Naive thymus-derived CD8-positive, alpha-beta T cell (primary cell): ENCODE measurements around the gene NKX2-4. TPM values are rescaled to one million over a fixed set of nuclear protein-coding genes. Genes with fewer than 3 reads are reported as not detected.

Source experiments
- ATAC-seq, 2 donors: fragments of 150-1000 bp; cut with Tn5 transposase in 1 of 2; sonication (Bioruptor Pico), chemical (Tn5 transposase) in 1 of 2; 1 replicate in 1 of 2; 2 replicates in 1 of 2; pipeline ENCODE4 v1.10.0; 2021; ENCODE audit warnings: mild to moderate bottlenecking in 2 of 2, moderate library complexity in 2 of 2
- POLR2A ChIA-PET: fragments of 350-600 bp; sonication (Branson Sonifier 250); formaldehyde crosslinking; loops from one replicate; lab custom pipeline; 2021; ENCODE audit warnings: antibody characterized with exemption; lab: Charles Lee
- DNase-seq, 10 donors: peaks; one replicate each; pipeline versions ENCODE4 v3.0.0 to v3.0.0-alpha.2; 2020 to 2022
- H3K27ac Mint-ChIP-seq, 10 donors: one replicate each; pipeline ENCODE4 v1.8.0; 2020 to 2022; ENCODE audit warnings: mild to moderate bottlenecking in 10 of 10, mixed read lengths in 10 of 10, moderate library complexity in 4 of 10, inconsistent platforms in 1 of 10
- H3K27me3 Mint-ChIP-seq, 5 donors: one replicate each; pipeline ENCODE4 v1.8.0; 2021 to 2022; ENCODE audit warnings: mixed read lengths in 5 of 5
- H3K36me3 Mint-ChIP-seq, 3 donors: one replicate each; pipeline ENCODE4 v1.8.0; 2020 to 2022; ENCODE audit warnings: mixed read lengths in 3 of 3, mild to moderate bottlenecking in 2 of 3, inconsistent platforms in 1 of 3
- H3K4me1 Mint-ChIP-seq, 4 donors: one replicate each; pipeline ENCODE4 v1.8.0; 2021 to 2022; ENCODE audit warnings: mixed read lengths in 4 of 4
- H3K4me3 Mint-ChIP-seq, 10 donors: one replicate each; pipeline ENCODE4 v1.8.0; 2020 to 2022; ENCODE audit warnings: mild to moderate bottlenecking in 10 of 10, mixed read lengths in 10 of 10, moderate library complexity in 6 of 10, inconsistent platforms in 1 of 10
- H3K9me3 Mint-ChIP-seq, 9 donors: one replicate each; pipeline ENCODE4 v1.8.0; 2020 to 2022; ENCODE audit warnings: mixed read lengths in 9 of 9, mild to moderate bottlenecking in 3 of 9, inconsistent platforms in 1 of 9, moderate library complexity in 1 of 9
- polyA plus RNA-seq, 3 donors: library from polyadenylated mRNA; unstranded; fragments of 300-500 nt; fragmentation: Illumina TruSeq; gene quantifications; one replicate each; pipeline ENCODE4 v1.2.3, GENCODE V29; 2021
- total RNA-seq, 8 experiments: library from RNA in 2 of 8; stranded (reverse) in 2 of 8; gene quantifications; one replicate each; pipeline ENCODE4 v1.2.3 and lab custom pipeline; 2021 to 2026

NKX2-4 gene
- total and polyA plus RNA-seq, 5 experiments from 2014 or later = not detected

- Mint-ChIP-seq H3K27ac (peak overlapping the region in 2 of 10 donors; percentile 3 to 45), H3K27me3 (peaks cover 23 to 46% (median 36%) of the 10 kb centered on the region in 5 donors), H3K36me3 (peaks cover 12 to 39% (median 20%) of the 10 kb centered on the region in 3 donors), H3K9me3 (peaks cover 0 to 19% (median 4%) of the 10 kb centered on the region in 9 donors), H3K4me3 (peak overlapping the region in 5 of 10 donors; percentile 10 to 60 (median 40)), H3K4me1 (peaks cover 12 to 27% (median 23%) of the 10 kb centered on the region in 4 donors)
- ATAC-seq (no peak), DNase-seq (no peak)
- POLR2A ChIA-PET = interaction anchor here (0.5 kb wide), 1 partner anchor 825 kb away, joined by 3 read pairs; no protein-coding TSS in a partner anchor
These were observed 5.4 kb downstream of the NKX2-4 start for GRCh38 chr20:21391972-21392352.

DNA sequence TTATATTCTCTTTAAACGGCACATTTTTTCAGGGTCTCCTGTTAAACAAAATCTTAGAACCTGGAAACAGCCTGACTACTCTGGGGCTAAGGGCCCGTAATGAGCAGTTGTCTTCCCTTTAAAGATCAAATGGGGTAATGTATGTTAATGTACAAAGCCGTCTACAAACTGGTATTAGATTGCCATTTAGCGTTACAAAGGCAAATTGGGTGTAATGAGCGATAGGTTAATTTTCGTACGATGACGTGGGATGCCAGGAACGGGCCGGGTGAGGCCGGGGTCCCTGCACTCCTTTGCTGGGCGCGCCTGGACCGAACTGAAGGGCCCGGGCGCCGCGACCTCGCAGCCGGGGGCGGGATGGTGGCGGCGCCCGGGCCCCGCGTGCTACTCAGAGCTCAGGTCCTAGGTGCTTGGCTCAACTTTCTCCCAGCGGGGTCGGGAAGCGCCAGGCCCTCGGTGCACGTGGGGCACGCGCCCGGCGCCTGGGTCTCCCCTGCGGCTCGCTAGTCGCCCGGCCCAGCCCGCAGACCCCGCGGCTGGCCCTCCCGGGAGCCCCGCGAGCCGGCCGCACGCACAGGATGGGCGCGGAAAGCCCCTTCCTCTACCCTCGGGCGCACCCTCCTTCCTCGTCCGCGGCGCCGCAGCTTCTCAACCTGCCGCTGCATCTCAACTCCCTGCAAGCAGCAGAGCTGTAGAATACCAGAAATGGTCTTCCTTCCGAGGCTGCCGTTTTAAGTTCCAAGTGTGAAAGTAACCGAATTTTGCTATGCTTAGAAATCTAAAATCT, 5.9 kb downstream of the NKX2-4 start:
- no peak for ATAC-seq
- Mint-ChIP-seq H3K36me3 (peaks cover 18 to 45% (median 20%) of the 10 kb centered on the region in 3 donors), H3K27ac (peak overlapping the region in 1 of 10 donors; percentile 3), H3K27me3 (peaks cover 23 to 46% (median 36%) of the 10 kb centered on the region in 5 donors), H3K4me1 (peaks cover 12 to 27% (median 23%) of the 10 kb centered on the region in 4 donors), H3K9me3 (peaks cover 0 to 19% (median 4%) of the 10 kb centered on the region in 9 donors), H3K4me3 (peak overlapping the region in 4 of 10 donors; percentile 10 to 60 (median 42))
- DNase-seq = peak in 1 of 10 donors; percentile 10
- POLR2A ChIA-PET = interaction anchor here (0.5 kb wide), 1 partner anchor 824 kb away, joined by 3 read pairs; no protein-coding TSS in a partner anchor

DNA sequence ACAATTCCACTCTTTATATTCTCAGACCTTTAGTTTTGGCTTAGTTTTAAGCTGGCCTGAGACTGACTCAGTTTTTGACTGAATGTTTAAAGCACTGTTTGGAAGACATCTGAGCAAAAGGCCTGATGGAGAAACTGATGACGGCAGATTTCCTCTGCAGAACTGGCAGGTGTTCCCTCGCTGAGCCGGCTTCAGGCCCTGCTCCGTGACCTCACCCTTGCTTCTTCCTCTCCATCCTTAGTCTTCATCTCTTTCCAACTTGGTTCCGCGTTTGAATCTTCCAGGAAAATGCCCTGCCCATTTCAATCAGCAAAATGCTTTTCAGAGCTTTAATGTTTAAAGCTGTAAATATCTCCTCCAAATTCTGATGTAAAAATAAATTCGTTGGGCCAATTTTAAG, 6.6 kb downstream of the NKX2-4 start:
- POLR2A ChIA-PET = no interaction called here
- DNase-seq (no peak), ATAC-seq (no peak)
- Mint-ChIP-seq H3K4me1 (peaks cover 12 to 27% (median 23%) of the 10 kb centered on the region in 4 donors), H3K27ac (no peak overlapping the region), H3K9me3 (peaks cover 0 to 19% (median 4%) of the 10 kb centered on the region in 9 donors), H3K4me3 (no peak overlapping the region), H3K36me3 (peaks cover 20 to 51% (median 23%) of the 10 kb centered on the region in 3 donors), H3K27me3 (peaks cover 20 to 46% (median 36%) of the 10 kb centered on the region in 5 donors)

DNA sequence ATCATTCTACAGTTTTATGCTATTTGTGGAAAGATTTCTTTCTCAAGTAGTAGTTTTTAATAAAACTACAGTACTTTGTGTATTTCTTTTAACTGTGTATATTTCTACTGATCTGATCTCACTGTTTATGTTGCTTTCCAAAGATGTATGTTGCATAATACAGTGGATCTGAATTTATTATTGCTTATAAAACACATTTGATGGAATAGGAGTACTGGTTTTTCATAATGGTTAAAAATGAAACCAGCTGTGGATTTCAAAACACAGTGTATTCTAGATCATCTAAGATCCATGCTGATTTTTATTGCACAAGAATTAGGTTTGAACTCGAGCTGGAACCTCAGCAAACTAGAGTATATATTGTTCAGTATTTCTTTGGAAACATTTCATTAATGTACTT, 8.0 kb downstream of the NKX2-4 start:
- no peak for DNase-seq
- Mint-ChIP-seq H3K4me3 (no peak overlapping the region), H3K27me3 (peaks cover 14 to 35% (median 27%) of the 10 kb centered on the region in 5 donors), H3K4me1 (peaks cover 9 to 19% (median 15%) of the 10 kb centered on the region in 4 donors), H3K9me3 (peaks cover 0 to 12% (median 0%) of the 10 kb centered on the region in 9 donors), H3K27ac (no peak overlapping the region), H3K36me3 (peaks cover 15 to 53% (median 25%) of the 10 kb centered on the region in 3 donors)
- POLR2A ChIA-PET = no interaction called here
- no peak for ATAC-seq

GRCh38 chr20:21388566-21388965, 8.8 kb downstream of the NKX2-4 start:
- Mint-ChIP-seq H3K4me3 (no peak overlapping the region), H3K27ac (no peak overlapping the region), H3K27me3 (peaks cover 14 to 27% (median 19%) of the 10 kb centered on the region in 5 donors), H3K9me3 (peaks cover 0 to 12% (median 0%) of the 10 kb centered on the region in 9 donors), H3K36me3 (peaks cover 19 to 61% (median 30%) of the 10 kb centered on the region in 3 donors), H3K4me1 (peaks cover 9 to 19% (median 15%) of the 10 kb centered on the region in 4 donors)
- DNase-seq (no peak), ATAC-seq (no peak)
- POLR2A ChIA-PET = no interaction called here

DNA sequence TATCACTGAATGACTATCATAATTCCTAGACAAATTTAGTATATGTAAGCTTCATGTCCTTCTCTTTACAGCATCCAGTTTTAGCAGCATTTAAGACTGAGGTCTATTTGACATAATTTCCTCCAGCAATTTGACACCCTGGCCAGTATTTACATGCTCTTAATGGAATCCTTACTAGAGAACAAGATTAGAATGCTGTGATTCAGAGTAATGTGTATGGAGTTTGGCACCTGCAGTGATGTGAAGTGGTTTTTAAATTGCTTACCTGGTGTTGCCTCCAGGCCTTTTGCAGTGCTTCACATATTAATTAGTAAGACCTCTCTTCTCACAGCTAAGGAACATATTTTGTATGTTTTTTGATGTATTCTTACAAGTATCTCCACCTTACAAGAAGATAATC, 9.8 kb downstream of the NKX2-4 start:
- Mint-ChIP-seq H3K4me1 (peaks cover 5 to 12% (median 9%) of the 10 kb centered on the region in 4 donors), H3K4me3 (no peak overlapping the region), H3K27me3 (peaks cover 6 to 17% (median 9%) of the 10 kb centered on the region in 5 donors), H3K27ac (peak overlapping the region in 2 of 10 donors; percentile 53 to 66), H3K9me3 (peaks cover 0 to 5% (median 0%) of the 10 kb centered on the region in 9 donors), H3K36me3 (peaks cover 18 to 69% (median 36%) of the 10 kb centered on the region in 3 donors)
- ATAC-seq (no peak), DNase-seq (no peak)
- POLR2A ChIA-PET = no interaction called here

DNA sequence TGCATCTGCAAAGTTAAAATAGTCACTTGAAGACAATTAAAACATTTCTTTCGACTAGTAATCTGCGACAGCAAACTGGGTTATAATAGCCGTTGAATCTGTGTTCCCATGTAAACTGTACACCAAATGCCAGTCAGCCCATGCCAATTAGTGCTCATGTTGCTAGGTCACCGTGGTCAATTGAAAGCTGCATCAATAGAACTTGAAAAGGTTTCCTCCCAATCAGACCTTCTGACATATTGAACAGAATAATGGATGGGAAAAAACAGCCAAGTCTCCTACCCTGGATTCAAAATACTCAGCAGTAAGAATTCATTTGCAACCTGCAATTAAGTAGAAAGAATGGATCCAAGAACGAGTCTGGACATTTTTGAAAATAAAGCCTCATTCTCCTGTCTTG, 11.2 kb downstream of the NKX2-4 start:
- ATAC-seq = no peak
- no peak for DNase-seq
- H3K9me3 Mint-ChIP-seq = no peaks in the 10 kb centered on the region
- peaks cover 16 to 78% (median 38%) of the 10 kb centered on the region in 3 donors for H3K36me3 Mint-ChIP-seq
- H3K27me3 Mint-ChIP-seq = peaks cover 0 to 7% (median 0%) of the 10 kb centered on the region in 5 donors
- peaks cover 0 to under 1% (median under 1%) of the 10 kb centered on the region in 4 donors for H3K4me1 Mint-ChIP-seq
- H3K27ac Mint-ChIP-seq = no peak overlapping the region
- POLR2A ChIA-PET = no interaction called here
- no peak overlapping the region for H3K4me3 Mint-ChIP-seq

DNA sequence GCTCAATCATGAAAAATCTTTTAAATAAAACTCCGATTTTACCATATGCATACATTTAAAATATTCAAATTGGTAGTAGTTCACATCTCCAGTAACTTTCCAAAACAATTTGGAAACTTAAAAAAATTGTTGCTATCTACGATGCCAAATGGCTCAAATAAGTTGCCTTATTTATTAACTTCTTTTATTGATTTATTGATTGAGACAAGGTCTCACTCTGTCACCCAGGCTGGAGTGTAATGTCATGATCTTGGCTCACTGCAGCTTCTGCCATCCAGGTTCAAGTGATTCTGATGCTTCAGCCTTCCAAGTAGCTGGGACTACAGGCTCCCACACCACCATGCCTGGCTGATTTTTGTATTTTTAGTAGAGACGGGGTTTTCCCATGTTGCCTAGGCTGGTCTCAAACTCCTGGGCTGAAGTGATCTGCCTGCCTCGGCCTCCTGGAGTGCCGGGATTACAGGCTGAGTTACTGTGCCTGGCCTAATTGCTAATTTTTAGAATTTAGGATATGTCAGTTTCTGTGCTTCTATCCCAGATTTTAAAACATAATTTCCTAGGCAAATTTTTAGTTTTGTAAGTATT, 12.9 kb downstream of the NKX2-4 start:
- H3K9me3 Mint-ChIP-seq = no peaks in the 10 kb centered on the region
- no peak overlapping the region for H3K27ac Mint-ChIP-seq
- DNase-seq (no peak), ATAC-seq (no peak)
- H3K36me3 Mint-ChIP-seq = peaks cover 16 to 88% (median 39%) of the 10 kb centered on the region in 3 donors
- H3K4me1 Mint-ChIP-seq = no peaks in the 10 kb centered on the region
- H3K4me3 Mint-ChIP-seq = no peak overlapping the region
- POLR2A ChIA-PET = no interaction called here
- no peaks in the 10 kb centered on the region for H3K27me3 Mint-ChIP-seq

DNA sequence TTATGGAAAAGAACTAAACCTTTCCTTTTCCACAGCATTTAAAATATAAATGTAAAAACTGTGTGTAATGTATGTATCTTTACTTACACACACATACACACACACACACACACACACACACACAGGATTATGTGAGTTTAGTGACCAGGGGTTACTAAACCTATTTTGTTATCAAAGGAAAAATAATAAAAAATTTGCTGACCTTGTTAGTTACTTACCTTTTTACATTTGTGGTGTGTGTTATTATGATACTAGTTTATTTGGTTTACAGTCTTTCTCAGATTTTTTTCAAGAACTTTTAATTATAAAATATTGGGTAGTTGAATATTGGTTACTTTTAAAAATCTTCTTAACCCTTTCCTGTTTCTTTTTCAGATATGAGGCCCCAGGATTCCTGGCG, 15.7 kb downstream of the NKX2-4 start:
- POLR2A ChIA-PET = no interaction called here
- Mint-ChIP-seq H3K36me3 (peaks cover 16 to 91% (median 36%) of the 10 kb centered on the region in 3 donors), H3K4me1 (peaks cover 0 to 4% (median 2%) of the 10 kb centered on the region in 4 donors), H3K27me3 (no peaks in the 10 kb centered on the region), H3K9me3 (no peaks in the 10 kb centered on the region), H3K27ac (no peak overlapping the region), H3K4me3 (no peak overlapping the region)
- no peak for ATAC-seq
- no peak for DNase-seq

GRCh38 chr20:21380711-21381110, 16.6 kb downstream of the NKX2-4 start:
- Mint-ChIP-seq H3K27ac (no peak overlapping the region), H3K36me3 (peaks cover 16 to 87% (median 31%) of the 10 kb centered on the region in 3 donors), H3K4me3 (no peak overlapping the region), H3K27me3 (no peaks in the 10 kb centered on the region), H3K9me3 (no peaks in the 10 kb centered on the region), H3K4me1 (peaks cover 0 to 8% (median 5%) of the 10 kb centered on the region in 4 donors)
- ATAC-seq (no peak), DNase-seq (no peak)
- POLR2A ChIA-PET = no interaction called here

- peaks cover 9 to 85% (median 29%) of the 10 kb centered on the region in 3 donors for H3K36me3 Mint-ChIP-seq
- H3K27me3 Mint-ChIP-seq = no peaks in the 10 kb centered on the region
- POLR2A ChIA-PET = no interaction called here
- H3K4me3 Mint-ChIP-seq = no peak overlapping the region
- peaks cover 7 to 16% (median 11%) of the 10 kb centered on the region in 4 donors for H3K4me1 Mint-ChIP-seq
- DNase-seq (no peak), ATAC-seq (no peak)
- no peaks in the 10 kb centered on the region for H3K9me3 Mint-ChIP-seq
- peak overlapping the region in 1 of 10 donors; percentile 21 for H3K27ac Mint-ChIP-seq
These were observed 19.1 kb downstream of the NKX2-4 start for GRCh38 chr20:21378259-21378658.

- no peak for DNase-seq
- POLR2A ChIA-PET = no interaction called here
- peaks cover 7 to 19% (median 11%) of the 10 kb centered on the region in 4 donors for H3K4me1 Mint-ChIP-seq
- ATAC-seq = no peak
- H3K36me3 Mint-ChIP-seq = peaks cover 6 to 85% (median 26%) of the 10 kb centered on the region in 3 donors
- H3K4me3 Mint-ChIP-seq = no peak overlapping the region
- no peaks in the 10 kb centered on the region for H3K27me3 Mint-ChIP-seq
- H3K27ac Mint-ChIP-seq = peak overlapping the region in 1 of 10 donors; percentile 21
- H3K9me3 Mint-ChIP-seq = no peaks in the 10 kb centered on the region
These were observed 19.6 kb downstream of the NKX2-4 start for GRCh38 chr20:21377701-21378100.
